HEK293 (cell line): ENCODE measurements around the gene PRSS53.

ENCODE experiments used
- BCL11A ChIP-seq: fragments of 450-650 bp; formaldehyde crosslinking; IDR thresholded peaks from 2 replicates; pipeline ENCODE4 v1.5.1; 2016; ENCODE audit warnings: low read depth, missing biosample characterization, missing genetic modification characterization
- EGR2 ChIP-seq: fragments of 450-650 bp; formaldehyde crosslinking; IDR thresholded peaks from 2 replicates; pipeline ENCODE4 v1.5.1; 2016; ENCODE audit warnings: low read depth, missing biosample characterization, missing genetic modification characterization
- GLI2 ChIP-seq: fragments of 450-650 bp; formaldehyde crosslinking; IDR thresholded peaks from 2 replicates; pipeline ENCODE4; 2017; ENCODE audit warnings: missing biosample characterization, missing genetic modification characterization, low read depth, borderline replicate concordance
- HIC1 ChIP-seq: fragments of 450-650 bp; formaldehyde crosslinking; IDR thresholded peaks from 2 replicates; pipeline ENCODE4 v1.5.1; 2016; ENCODE audit warnings: missing biosample characterization, missing genetic modification characterization
- IKZF3 ChIP-seq: fragments of 450-650 bp; IDR thresholded peaks from 2 replicates; pipeline ENCODE4 v1.5.0; 2018; ENCODE audit warnings: missing biosample characterization, mild to moderate bottlenecking, missing genetic modification characterization, moderate library complexity
- INSM2 ChIP-seq: fragments of 450-650 bp; formaldehyde crosslinking; IDR thresholded peaks from 2 replicates; pipeline ENCODE4 v1.5.1; 2016; ENCODE audit warnings: missing biosample characterization, missing genetic modification characterization
- KLF10 ChIP-seq: fragments of 450-650 bp; IDR thresholded peaks from 2 replicates; pipeline ENCODE4 v1.5.1; 2018; ENCODE audit warnings: missing biosample characterization, mild to moderate bottlenecking, missing genetic modification characterization
- OVOL3 ChIP-seq: fragments of 450-650 bp; formaldehyde crosslinking; IDR thresholded peaks from 2 replicates; pipeline ENCODE4 v1.5.1; 2016; ENCODE audit warnings: missing biosample characterization, missing genetic modification characterization
- YY2 ChIP-seq: fragments of 450-650 bp; formaldehyde crosslinking; IDR thresholded peaks from 2 replicates; pipeline ENCODE4 v1.5.1; 2016; ENCODE audit warnings: missing biosample characterization, missing genetic modification characterization
- ZBTB21 ChIP-seq: fragments of 450-650 bp; formaldehyde crosslinking; IDR thresholded peaks from 2 replicates; pipeline ENCODE4 v1.5.1; 2017; ENCODE audit warnings: missing biosample characterization, missing genetic modification characterization
- ZNF10 ChIP-seq: fragments of 450-650 bp; formaldehyde crosslinking; IDR thresholded peaks from 2 replicates; pipeline ENCODE4 v1.5.1; 2017; ENCODE audit warnings: missing biosample characterization, missing genetic modification characterization
- ZNF133 ChIP-seq: fragments of 450-650 bp; formaldehyde crosslinking; IDR thresholded peaks from 2 replicates; pipeline ENCODE4 v1.5.1; 2016; ENCODE audit warnings: missing biosample characterization, missing genetic modification characterization
- ZNF184 ChIP-seq: fragments of 450-650 bp; IDR thresholded peaks from 2 replicates; pipeline ENCODE4 v1.5.1; 2018; ENCODE audit warnings: missing biosample characterization, mild to moderate bottlenecking, missing genetic modification characterization
- ZNF214 ChIP-seq: fragments of 450-650 bp; formaldehyde crosslinking; IDR thresholded peaks from 2 replicates; pipeline ENCODE4 v1.5.1; 2017; ENCODE audit warnings: missing biosample characterization, mild to moderate bottlenecking, missing genetic modification characterization, borderline replicate concordance
- ZNF274 ChIP-seq, 2 experiments: fragments of 200-500 bp in 1 of 2; fragments of 450-650 bp in 1 of 2; sonication (Bioruptor generic) in 1 of 2; formaldehyde crosslinking in 1 of 2; IDR thresholded peaks; 2 replicates each; pipeline versions ENCODE4 v1.5.1 to v1.6.1; 2014 to 2016; ENCODE audit warnings: borderline replicate concordance in 1 of 2, inconsistent platforms in 1 of 2, low read length in 1 of 2, missing biosample characterization in 1 of 2, missing genetic modification characterization in 1 of 2
- ZNF280D ChIP-seq: fragments of 450-650 bp; formaldehyde crosslinking; IDR thresholded peaks from 2 replicates; pipeline ENCODE4 v1.5.1; 2016; ENCODE audit warnings: missing biosample characterization, missing genetic modification characterization
- ZNF292 ChIP-seq: fragments of 450-650 bp; formaldehyde crosslinking; IDR thresholded peaks from 2 replicates; pipeline ENCODE4 v1.5.1; 2016; ENCODE audit warnings: low read depth, missing biosample characterization, missing genetic modification characterization, borderline replicate concordance
- ZNF335 ChIP-seq: fragments of 450-650 bp; formaldehyde crosslinking; conservative IDR thresholded peaks from 2 replicates; pipeline ENCODE4 v1.5.1; 2016; ENCODE audit warnings: missing biosample characterization, missing genetic modification characterization
- ZNF394 ChIP-seq: fragments of 450-650 bp; formaldehyde crosslinking; IDR thresholded peaks from 2 replicates; pipeline ENCODE4 v1.5.1; 2016; ENCODE audit warnings: missing biosample characterization, missing genetic modification characterization, mild to moderate bottlenecking, moderate library complexity, borderline replicate concordance
- ZNF521 ChIP-seq: fragments of 450-650 bp; formaldehyde crosslinking; IDR thresholded peaks from 2 replicates; pipeline ENCODE4 v1.5.1; 2017; ENCODE audit warnings: missing biosample characterization, mild to moderate bottlenecking, missing genetic modification characterization
- ZNF548 ChIP-seq: fragments of 450-650 bp; formaldehyde crosslinking; IDR thresholded peaks from 2 replicates; pipeline ENCODE4 v1.5.1; 2016; ENCODE audit warnings: missing biosample characterization, missing genetic modification characterization
- ZNF585B ChIP-seq: fragments of 450-650 bp; formaldehyde crosslinking; IDR thresholded peaks from 2 replicates; pipeline ENCODE4 v1.5.1; 2016; ENCODE audit warnings: missing biosample characterization, missing genetic modification characterization
- ZNF624 ChIP-seq: fragments of 450-650 bp; formaldehyde crosslinking; IDR thresholded peaks from 2 replicates; pipeline ENCODE4 v1.5.1; 2017; ENCODE audit warnings: missing biosample characterization, missing genetic modification characterization
- ZNF626 ChIP-seq: fragments of 450-650 bp; sonication (Bioruptor Pico); formaldehyde crosslinking; IDR thresholded peaks from 2 replicates; pipeline ENCODE4 v1.5.1; 2018; ENCODE audit warnings: missing biosample characterization, missing genetic modification characterization, inconsistent platforms
- ZNF629 ChIP-seq: fragments of 450-650 bp; formaldehyde crosslinking; IDR thresholded peaks from 2 replicates; pipeline ENCODE4 v1.5.1; 2017; ENCODE audit warnings: missing biosample characterization, missing genetic modification characterization
- ZNF670 ChIP-seq: fragments of 450-650 bp; formaldehyde crosslinking; IDR thresholded peaks from 2 replicates; pipeline ENCODE4 v1.5.1; 2016; ENCODE audit warnings: missing biosample characterization, missing genetic modification characterization, low read depth
- ZNF707 ChIP-seq: fragments of 450-650 bp; formaldehyde crosslinking; IDR thresholded peaks from 2 replicates; pipeline ENCODE4 v1.5.1; 2016; ENCODE audit warnings: missing biosample characterization, missing genetic modification characterization
- ZSCAN30 ChIP-seq: fragments of 450-650 bp; IDR thresholded peaks from 2 replicates; pipeline ENCODE4 v1.5.1; 2018; ENCODE audit warnings: missing biosample characterization, mild to moderate bottlenecking, missing genetic modification characterization, moderate library complexity
- TF ChIP-seq, protein P1 (sequence below): fragments of 450-650 bp; formaldehyde crosslinking; IDR thresholded peaks from 2 replicates; pipeline ENCODE4 v1.5.1; 2016; ENCODE audit warnings: missing biosample characterization, missing genetic modification characterization
- TF ChIP-seq, protein P2 (sequence below): fragments of 450-650 bp; formaldehyde crosslinking; IDR thresholded peaks from 2 replicates; pipeline ENCODE4 v1.5.1; 2016; ENCODE audit warnings: missing biosample characterization, missing genetic modification characterization, low read depth

PRSS53 gene

DNA sequence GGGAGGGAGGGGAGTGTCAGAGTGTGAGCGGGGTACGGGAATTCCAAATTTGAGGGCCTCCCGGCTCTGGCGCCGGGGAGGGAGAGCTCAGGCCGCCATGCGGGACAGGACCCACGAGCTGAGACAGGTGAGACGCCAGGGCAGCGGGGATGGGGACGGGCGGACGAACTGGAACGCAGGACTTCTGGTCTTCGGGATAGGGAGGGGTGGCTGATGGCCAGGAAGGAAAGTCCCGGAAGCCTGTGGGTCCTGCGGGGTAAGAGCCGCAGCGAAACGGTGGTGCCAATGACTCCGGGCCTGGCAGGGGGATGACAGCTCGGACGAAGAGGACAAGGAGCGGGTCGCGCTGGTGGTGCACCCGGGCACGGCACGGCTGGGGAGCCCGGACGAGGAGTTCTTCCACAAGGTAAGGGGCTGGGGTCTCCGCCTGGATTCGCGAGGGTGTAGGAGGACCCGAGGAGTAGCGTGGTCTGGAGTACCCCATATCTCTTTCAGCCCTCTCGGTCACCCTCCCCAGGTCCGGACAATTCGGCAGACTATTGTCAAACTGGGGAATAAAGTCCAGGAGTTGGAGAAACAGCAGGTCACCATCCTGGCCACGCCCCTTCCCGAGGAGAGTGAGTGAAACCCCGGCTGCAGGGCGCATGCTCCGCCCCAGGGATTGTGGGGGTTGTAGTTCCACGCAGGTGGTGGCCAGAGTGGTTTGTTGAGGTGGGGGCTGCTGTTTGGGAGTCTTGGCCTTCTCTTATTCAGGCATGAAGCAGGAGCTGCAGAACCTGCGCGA lies 54.8 kb downstream of the PRSS53 start (continued):
- TF ChIP-seq ZNF280D (tag by site-specific recombination): no peak
- TF ChIP-seq ZNF133 (tag by site-specific recombination): no peak
- TF ChIP-seq, protein P1, sequence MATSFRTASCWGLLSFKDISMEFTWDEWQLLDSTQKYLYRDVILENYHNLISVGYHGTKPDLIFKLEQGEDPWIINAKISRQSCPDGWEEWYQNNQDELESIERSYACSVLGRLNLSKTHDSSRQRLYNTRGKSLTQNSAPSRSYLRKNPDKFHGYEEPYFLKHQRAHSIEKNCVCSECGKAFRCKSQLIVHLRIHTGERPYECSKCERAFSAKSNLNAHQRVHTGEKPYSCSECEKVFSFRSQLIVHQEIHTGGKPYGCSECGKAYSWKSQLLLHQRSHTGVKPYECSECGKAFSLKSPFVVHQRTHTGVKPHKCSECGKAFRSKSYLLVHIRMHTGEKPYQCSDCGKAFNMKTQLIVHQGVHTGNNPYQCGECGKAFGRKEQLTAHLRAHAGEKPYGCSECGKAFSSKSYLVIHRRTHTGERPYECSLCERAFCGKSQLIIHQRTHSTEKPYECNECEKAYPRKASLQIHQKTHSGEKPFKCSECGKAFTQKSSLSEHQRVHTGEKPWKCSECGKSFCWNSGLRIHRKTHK (tag by site-specific recombination): no peak
- no peak for TF ChIP-seq ZNF184 (tag by site-specific recombination)
- no peak for TF ChIP-seq EGR2
- no peak for TF ChIP-seq BCL11A (tag by site-specific recombination)
- no peak for TF ChIP-seq ZNF626 (tag by site-specific recombination)
- TF ChIP-seq ZNF394 (tag by site-specific recombination): peak; percentile 91
- no peak for TF ChIP-seq OVOL3 (tag by site-specific recombination)
- peak; percentile 97 for TF ChIP-seq ZNF335 (tag by site-specific recombination)
- TF ChIP-seq, protein P2, sequence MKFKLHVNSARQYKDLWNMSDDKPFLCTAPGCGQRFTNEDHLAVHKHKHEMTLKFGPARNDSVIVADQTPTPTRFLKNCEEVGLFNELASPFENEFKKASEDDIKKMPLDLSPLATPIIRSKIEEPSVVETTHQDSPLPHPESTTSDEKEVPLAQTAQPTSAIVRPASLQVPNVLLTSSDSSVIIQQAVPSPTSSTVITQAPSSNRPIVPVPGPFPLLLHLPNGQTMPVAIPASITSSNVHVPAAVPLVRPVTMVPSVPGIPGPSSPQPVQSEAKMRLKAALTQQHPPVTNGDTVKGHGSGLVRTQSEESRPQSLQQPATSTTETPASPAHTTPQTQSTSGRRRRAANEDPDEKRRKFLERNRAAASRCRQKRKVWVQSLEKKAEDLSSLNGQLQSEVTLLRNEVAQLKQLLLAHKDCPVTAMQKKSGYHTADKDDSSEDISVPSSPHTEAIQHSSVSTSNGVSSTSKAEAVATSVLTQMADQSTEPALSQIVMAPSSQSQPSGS (tag by site-specific recombination): no peak
- TF ChIP-seq ZSCAN30: no peak
- no peak for TF ChIP-seq ZNF521 (tag by site-specific recombination)
- TF ChIP-seq GLI2 (tag by site-specific recombination): no peak
- TF ChIP-seq YY2 (tag by site-specific recombination): 0 out of 2 replicates have a peak, but pooled peaks have one; percentile 14
- 0 out of 2 replicates have a peak, but pooled peaks have one; percentile 16 for TF ChIP-seq ZNF629 (tag by site-specific recombination)
- TF ChIP-seq ZNF10 (tag by site-specific recombination): no peak; the same call in 1 of the 2 replicates
- TF ChIP-seq KLF10 (tag by site-specific recombination): no peak
- no peak for TF ChIP-seq ZNF274 (IDR thresholded peaks at IDR 0.05; ENCODE audit: low read length)
- TF ChIP-seq ZNF274 (tag by site-specific recombination; IDR thresholded peaks at IDR 0.05; ENCODE audit: borderline replicate concordance): no peak
- TF ChIP-seq ZBTB21 (tag by site-specific recombination): no peak
- peak; percentile 50; the same call in 1 of the 2 replicates for TF ChIP-seq HIC1 (tag by site-specific recombination)
- TF ChIP-seq ZNF292 (tag by site-specific recombination): no peak
- no peak for TF ChIP-seq ZNF214 (tag by site-specific recombination)
- no peak for TF ChIP-seq ZNF624 (tag by site-specific recombination)
- TF ChIP-seq ZNF585B: no peak
- peak; percentile 20; the same call in 1 of the 2 replicates for TF ChIP-seq INSM2
- no peak for TF ChIP-seq ZNF548
- no peak for TF ChIP-seq ZNF670 (tag by site-specific recombination)
- no peak for TF ChIP-seq ZNF707 (tag by site-specific recombination)
- peak; percentile 84 for TF ChIP-seq IKZF3 (tag by site-specific recombination)
